BJ (cell line): ENCODE measurements around the gene MAMLD1. TPM values are rescaled to one million over a fixed set of nuclear protein-coding genes. Genes with fewer than 3 reads are reported as not detected.

Source experiments
- CTCF ChIA-PET: fragments of 350-600 bp; formaldehyde crosslinking; extraction: SDS; loops from one replicate; lab custom pipeline; 2021; ENCODE audit warnings: antibody characterized with exemption, inconsistent platforms; lab: Yijun Ruan, JAX
- POLR2A ChIA-PET: fragments of 300-600 bp; sonication (Branson Sonifier 250); formaldehyde crosslinking; extraction: SDS; loops from one replicate; lab custom pipeline; 2021; ENCODE audit warnings: antibody characterized with exemption; lab: Charles Lee
- DNase-seq: peaks from one replicate; pipeline ENCODE4 v3.0.0-alpha.2; 2011; ENCODE audit warnings: low read depth
- H3K27me3 ChIP-seq: 2 replicates; pipeline ENCODE4 v1.6.0; 2011; ENCODE audit warnings: low read length; ENCODE audit not compliant: control insufficient read depth, insufficient read depth
- H3K36me3 ChIP-seq: 2 replicates; pipeline ENCODE4 v1.5.1; 2011; ENCODE audit warnings: low read length; ENCODE audit not compliant: control insufficient read depth, insufficient read depth
- H3K4me3 ChIP-seq: 2 replicates; pipeline ENCODE4 v1.5.1; 2011; ENCODE audit warnings: low read depth, mild to moderate bottlenecking, control low read depth, low read length
- polyA plus RNA-seq: library from polyadenylated mRNA; depleted of rRNA; stranded (reverse); fragments of >200 nt; gene quantifications from 2 replicates; pipeline ENCODE4 v1.2.3, GENCODE V29; 2011
- TF ChIP-seq, protein P1 (sequence below): IDR thresholded peaks from 2 replicates; pipeline ENCODE4 v1.5.1; 2011; ENCODE audit warnings: low read depth, mild to moderate bottlenecking, control low read depth, inconsistent platforms, low read length, moderate library complexity; ENCODE audit not compliant: insufficient read depth

The MAMLD1 gene
- polyA plus RNA-seq, 1 experiment: 3.9 TPM

DNA sequence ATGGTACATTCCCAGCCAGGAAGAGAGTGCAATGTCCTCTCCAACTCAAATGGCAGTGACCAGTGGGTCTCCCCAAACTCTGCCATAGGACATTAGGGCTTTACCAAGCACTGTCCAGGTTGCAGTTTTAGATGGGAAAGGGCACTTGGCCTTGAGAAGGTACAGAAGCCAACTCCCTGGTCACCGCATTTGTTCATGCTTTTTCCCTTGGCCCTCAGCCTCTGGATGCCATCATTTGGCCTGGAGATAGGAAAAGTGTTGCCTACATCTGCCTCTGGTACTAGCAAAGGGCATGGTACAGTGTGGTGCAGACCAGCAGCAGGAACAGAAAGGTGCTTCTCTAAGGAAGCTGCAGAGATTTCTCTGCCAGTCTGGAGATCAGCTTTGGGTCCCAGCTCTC is 93.8 kb downstream of the MAMLD1 start:
- H3K4me3 ChIP-seq: no peak overlapping the region
- POLR2A ChIA-PET: no interaction called here
- H3K36me3 ChIP-seq: peaks cover 1% of the 10 kb centered on the region; the same call in 1 of the 2 replicates
- CTCF ChIA-PET: interaction anchor here (0.6 kb wide), 1 partner anchor 986 kb away, joined by 3 read pairs; no protein-coding TSS in a partner anchor
- TF ChIP-seq, protein P1, sequence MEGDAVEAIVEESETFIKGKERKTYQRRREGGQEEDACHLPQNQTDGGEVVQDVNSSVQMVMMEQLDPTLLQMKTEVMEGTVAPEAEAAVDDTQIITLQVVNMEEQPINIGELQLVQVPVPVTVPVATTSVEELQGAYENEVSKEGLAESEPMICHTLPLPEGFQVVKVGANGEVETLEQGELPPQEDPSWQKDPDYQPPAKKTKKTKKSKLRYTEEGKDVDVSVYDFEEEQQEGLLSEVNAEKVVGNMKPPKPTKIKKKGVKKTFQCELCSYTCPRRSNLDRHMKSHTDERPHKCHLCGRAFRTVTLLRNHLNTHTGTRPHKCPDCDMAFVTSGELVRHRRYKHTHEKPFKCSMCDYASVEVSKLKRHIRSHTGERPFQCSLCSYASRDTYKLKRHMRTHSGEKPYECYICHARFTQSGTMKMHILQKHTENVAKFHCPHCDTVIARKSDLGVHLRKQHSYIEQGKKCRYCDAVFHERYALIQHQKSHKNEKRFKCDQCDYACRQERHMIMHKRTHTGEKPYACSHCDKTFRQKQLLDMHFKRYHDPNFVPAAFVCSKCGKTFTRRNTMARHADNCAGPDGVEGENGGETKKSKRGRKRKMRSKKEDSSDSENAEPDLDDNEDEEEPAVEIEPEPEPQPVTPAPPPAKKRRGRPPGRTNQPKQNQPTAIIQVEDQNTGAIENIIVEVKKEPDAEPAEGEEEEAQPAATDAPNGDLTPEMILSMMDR: no peak
- DNase-seq: no peak
- no peaks in the 10 kb centered on the region for H3K27me3 ChIP-seq

DNA sequence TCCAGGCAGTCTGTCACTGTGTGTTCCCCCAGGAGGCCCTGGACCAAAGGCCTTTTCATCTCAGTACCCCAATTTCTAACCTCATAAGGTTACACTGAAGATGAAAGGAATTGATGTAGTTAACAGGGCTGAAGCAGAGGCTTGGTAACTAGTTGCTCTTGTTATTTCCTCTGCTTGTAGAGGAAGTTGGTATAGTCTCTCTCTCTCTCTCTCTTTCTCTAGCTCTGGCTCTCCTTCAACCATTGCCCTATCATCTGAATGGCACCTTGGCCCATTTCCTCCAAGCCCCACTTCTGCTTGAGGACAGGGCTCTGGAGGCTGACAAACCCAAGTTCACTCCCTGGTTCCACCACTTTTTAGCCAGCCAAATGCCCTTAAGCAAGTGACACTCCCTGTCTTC is 96.1 kb downstream of the MAMLD1 start:
- Histone ChIP-seq H3K36me3 (peaks cover 1% of the 10 kb centered on the region; the same call in 1 of the 2 replicates), H3K4me3 (no peak overlapping the region), H3K27me3 (no peaks in the 10 kb centered on the region)
- TF ChIP-seq, protein P1: no peak
- no peak for DNase-seq
- CTCF ChIA-PET: no interaction called here
- POLR2A ChIA-PET: no interaction called here

DNA sequence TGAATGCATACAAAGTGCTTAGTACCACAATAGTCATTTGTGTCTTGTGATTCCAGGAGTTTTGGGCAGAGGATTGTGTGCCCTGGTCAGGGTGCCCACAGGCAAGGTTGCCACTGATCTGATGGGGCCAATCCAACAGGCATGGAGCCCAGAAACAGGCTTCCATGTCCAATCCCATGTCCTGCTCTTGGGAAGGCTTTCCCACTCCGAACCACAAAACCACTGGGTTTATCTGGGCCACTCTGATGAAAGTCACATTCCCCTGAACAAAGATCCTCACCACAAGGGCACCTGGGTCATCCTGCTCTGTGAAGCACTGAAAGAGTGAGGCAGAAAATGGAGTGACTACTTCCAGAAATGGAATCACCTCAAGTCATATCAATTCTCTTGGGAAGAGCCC is 96.9 kb downstream of the MAMLD1 start:
- H3K27me3 ChIP-seq: no peaks in the 10 kb centered on the region
- ChIA-PET CTCF (no interaction called here), POLR2A (no interaction called here)
- H3K4me3 ChIP-seq: no peak overlapping the region
- TF ChIP-seq, protein P1: no peak
- no peak for DNase-seq
- no peaks in the 10 kb centered on the region for H3K36me3 ChIP-seq

DNA sequence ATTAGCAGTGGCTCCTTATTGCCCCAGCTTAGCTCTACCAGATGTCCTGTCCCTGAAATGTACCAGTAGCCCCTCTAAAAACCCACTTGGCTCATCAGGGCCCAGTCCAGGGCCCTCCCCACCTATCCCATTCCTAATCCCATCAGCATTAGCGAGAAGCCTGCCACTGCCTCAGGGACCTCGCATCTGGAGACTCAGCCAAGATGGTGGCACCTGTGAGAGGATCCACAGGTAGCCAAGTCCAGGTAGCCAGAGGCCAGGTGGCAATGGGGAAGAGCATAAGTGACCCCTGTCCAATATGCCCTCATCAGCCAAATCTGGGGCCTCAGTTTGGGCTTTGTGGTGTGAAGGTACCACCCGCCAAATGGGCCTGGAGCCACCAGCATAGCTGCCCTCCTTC is 97.7 kb downstream of the MAMLD1 start:
- TF ChIP-seq, protein P1: no peak
- no peak for DNase-seq
- Histone ChIP-seq H3K4me3 (no peak overlapping the region), H3K36me3 (no peaks in the 10 kb centered on the region), H3K27me3 (no peaks in the 10 kb centered on the region)
- POLR2A ChIA-PET: no interaction called here
- CTCF ChIA-PET: no interaction called here

DNA sequence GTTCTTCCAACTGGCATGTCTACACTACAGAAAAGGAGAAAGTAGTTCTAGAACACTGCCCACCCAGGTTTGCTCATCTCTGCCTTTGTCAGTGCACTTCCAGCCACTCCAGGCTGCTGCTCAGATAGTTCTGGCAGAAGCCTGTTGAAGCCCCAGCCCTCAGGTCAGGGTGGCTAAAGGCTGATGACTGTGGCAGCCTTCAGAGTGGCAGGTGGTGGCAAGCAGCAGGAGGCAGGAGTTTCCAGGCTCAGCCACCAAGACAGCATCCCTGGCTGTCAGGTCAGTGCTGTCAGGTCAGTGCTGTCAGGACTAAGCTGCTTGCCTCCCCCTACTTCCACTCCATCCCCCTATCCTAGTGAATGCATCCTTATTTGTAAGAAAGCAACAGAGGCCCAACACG is 100.4 kb downstream of the MAMLD1 start:
- CTCF ChIA-PET: no interaction called here
- H3K27me3 ChIP-seq: no peaks in the 10 kb centered on the region
- no peaks in the 10 kb centered on the region for H3K36me3 ChIP-seq
- TF ChIP-seq, protein P1: no peak
- DNase-seq: no peak
- no peak overlapping the region for H3K4me3 ChIP-seq
- POLR2A ChIA-PET: no interaction called here
